ENCODE results near the gene MAPKBP1. TPM values are rescaled to one million over a fixed set of nuclear protein-coding genes. Genes with fewer than 3 reads are reported as not detected.

The MAPKBP1 gene
- total and polyA plus RNA-seq, 2 of the 4 experiments (the other 2 are of a cell fraction) = 12.5 to 15.3 TPM

DNA sequence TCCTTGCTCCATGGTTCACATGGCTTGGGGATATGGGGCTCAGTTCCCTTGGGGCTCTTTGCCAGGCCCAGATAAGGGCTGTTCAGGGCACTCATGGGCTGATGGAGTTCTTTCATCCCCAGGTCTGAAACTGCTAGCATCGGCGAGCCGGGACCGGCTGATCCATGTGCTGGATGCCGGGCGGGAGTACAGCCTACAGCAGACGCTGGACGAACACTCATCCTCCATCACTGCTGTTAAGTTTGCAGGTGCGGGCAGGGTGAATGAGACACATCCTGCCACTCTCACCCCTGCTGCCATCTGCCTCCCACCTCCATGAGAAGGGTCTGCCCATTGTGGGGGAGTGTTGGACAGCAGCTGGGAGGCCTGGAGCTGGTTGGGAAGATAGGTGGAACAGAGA, 42.5 kb downstream of the MAPKBP1 start:
- no peak overlapping the region for H3K4me3 ChIP-seq (ENCODE audit: insufficient read depth, low read depth, low read length)
- no peak overlapping the region for H2AFZ ChIP-seq (replicated peaks; ENCODE audit: low read length, poor library complexity)
- H3K79me1 ChIP-seq (ENCODE audit: low read depth in 1 of 2, low read length in 2 of 2) = peaks cover 0 to 11% of the 10 kb centered on the region in 2 experiments; a peak in 1 of 4 replicates
- H4K20me1 ChIP-seq (ENCODE audit: insufficient read depth, low read length) = peaks cover 3% of the 10 kb centered on the region; the same call in 1 of the 2 replicates
- no TSS peak for BruUV-seq (replicated peaks)
- no peaks in the 10 kb centered on the region for H3K4me1 ChIP-seq (ENCODE audit: control insufficient read depth, insufficient read depth, low read length)
- H4K5ac ChIP-seq (ENCODE audit: low read depth, low read length) = no peak overlapping the region
- H2BK15ac ChIP-seq (ENCODE audit: low read depth, low read length) = no peak overlapping the region
- intact Hi-C loops (cut with micrococcal nuclease) (loop anchor here (10.0 kb wide), 1 partner anchor 352 kb away; no protein-coding TSS in a partner anchor), dilution Hi-C loops (cut with HindIII; ENCODE audit: low sequenced_read_pairs, unreplicated experiment) (no loop called here), in situ Hi-C loops (cut with MboI; ENCODE audit: low sequenced_read_pairs) (no loop called here)
- DNase-seq (no peak), ATAC-seq (ENCODE audit: low read depth) (no peak)
- no peaks in the 10 kb centered on the region for H3K27me3 ChIP-seq (ENCODE audit: control insufficient read depth, insufficient read depth, low read length)
- no peak overlapping the region for H3K4me2 ChIP-seq (ENCODE audit: low read depth, low read length)
- peaks cover 64% of the 10 kb centered on the region for H3K36me3 ChIP-seq (ENCODE audit: control insufficient read depth, insufficient read depth, low read length)
- 96% methylated on average over 4 of the region's 9 CpGs; no CpG with 5 or more reads in 1 of the 2 experiments for WGBS, 2 experiments (ENCODE audit: extremely low coverage in 2 of 2, insufficient read length in 1 of 2)
- no peak overlapping the region for H2BK120ac ChIP-seq (ENCODE audit: low read depth, low read length)
- POLR2A ChIA-PET (ENCODE audit: unreplicated experiment) = no interaction called here
- no peak overlapping the region for H3K18ac ChIP-seq (ENCODE audit: low read depth, low read length)
- H4K8ac ChIP-seq (ENCODE audit: low read depth in 2 of 2, low read length in 2 of 2) = no peak overlapping the region
- H2AK5ac ChIP-seq (ENCODE audit: low read depth, low read length) = no peak overlapping the region
- no peak overlapping the region for H3K56ac ChIP-seq (ENCODE audit: extremely low read depth, insufficient read depth, low read length)
- no peak overlapping the region for H2BK5ac ChIP-seq (ENCODE audit: low read depth, low read length, poor library complexity, severe bottlenecking)
- no peak for TF ChIP-seq POLR2A (IDR thresholded peaks at IDR 0.05; ENCODE audit: low read depth, low read length)
- TF ChIP-seq MAFK (IDR thresholded peaks at IDR 0.05; ENCODE audit: low read depth, low read length) = no peak
- no peak for TF ChIP-seq CHD1 (IDR thresholded peaks at IDR 0.05; ENCODE audit: low read depth, low read length)
- TF ChIP-seq ELK1 (IDR thresholded peaks at IDR 0.05; ENCODE audit: borderline replicate concordance, low read depth, low read length) = no peak
- no peak for TF ChIP-seq BHLHE40 (IDR thresholded peaks at IDR 0.05; ENCODE audit: low read depth, low read length)
- TF ChIP-seq CEBPB (IDR thresholded peaks at IDR 0.05; ENCODE audit: low read depth, low read length) = no peak
- no peak for TF ChIP-seq MAZ (IDR thresholded peaks at IDR 0.05; ENCODE audit: borderline replicate concordance, low read depth, low read length)
- no peak for TF ChIP-seq NFE2L2 (IDR thresholded peaks at IDR 0.05; ENCODE audit: low read depth, low read length)
- no peak for TF ChIP-seq RFX5 (IDR thresholded peaks at IDR 0.05; ENCODE audit: low read depth, low read length)
- no peak for TF ChIP-seq CTCF (conservative IDR thresholded peaks at IDR 0.05; ENCODE audit: low read depth, low read length)
- no peak for TF ChIP-seq USF2 (IDR thresholded peaks at IDR 0.05; ENCODE audit: low read depth, low read length)
- CTCF ChIA-PET = no interaction called here
- no peak overlapping the region for H4K91ac ChIP-seq (ENCODE audit: insufficient read depth, low read depth, low read length)
- H2AK9ac ChIP-seq (replicated peaks; ENCODE audit: low read depth, low read length, poor library complexity) = peak overlapping the region; percentile 40
- no peak overlapping the region for H3K4ac ChIP-seq (ENCODE audit: low read depth, low read length)
- H3K23ac ChIP-seq (ENCODE audit: low read depth, low read length) = no peak overlapping the region
- no peaks in the 10 kb centered on the region for H3K9me3 ChIP-seq (ENCODE audit: control insufficient read depth, insufficient read depth, low read length)
- H3K9me1 ChIP-seq (ENCODE audit: insufficient read depth, low read length) = no peaks in the 10 kb centered on the region
- no peak overlapping the region for H2BK20ac ChIP-seq (ENCODE audit: low read depth, low read length)
- H3K9ac ChIP-seq (ENCODE audit: low read depth, low read length) = no peak overlapping the region
- H3K27ac ChIP-seq (ENCODE audit: insufficient read depth, low read length) = no peak overlapping the region
- no peak overlapping the region for H3K14ac ChIP-seq (replicated peaks; ENCODE audit: low read depth, low read length)
